WTC11 (cell line): ENCODE results near the gene SULF2. TPM values are rescaled to one million over a fixed set of nuclear protein-coding genes. Genes with fewer than 3 reads are reported as not detected.
"Not testable (repeated sequence)": the region's sequence is repeated elsewhere in the genome, so short reads cannot be mapped to it uniquely, and the experiment has no call there.

Source experiments
- ATAC-seq: fragments of 200-7000 bp; cut with Tn5 transposase; 2 replicates; pipeline ENCODE4 v1.10.0; 2021; ENCODE audit warnings: mild to moderate bottlenecking, moderate library complexity
- CTCF ChIA-PET: fragments of 300-600 bp; sonication (Branson Sonifier 250); formaldehyde crosslinking; loops from one replicate; lab custom pipeline; 2021; ENCODE audit warnings: antibody characterized with exemption; lab: Charles Lee
- POLR2A ChIA-PET: fragments of 350-600 bp; sonication (Branson Sonifier 250); formaldehyde crosslinking; loops from one replicate; lab custom pipeline; 2021; ENCODE audit warnings: antibody characterized with exemption; lab: Charles Lee
- DNase-seq: peaks from one replicate; pipeline ENCODE4 v3.0.0; 2021; ENCODE audit warnings: low spot score
- H3K27ac Mint-ChIP-seq: 2 replicates; pipeline ENCODE4 v1.8.0; 2021; ENCODE audit warnings: mixed read lengths
- H3K27me3 Mint-ChIP-seq: 2 replicates; pipeline ENCODE4 v1.8.0; 2021; ENCODE audit warnings: low read depth, mild to moderate bottlenecking, moderate library complexity, mixed read lengths
- H3K36me3 Mint-ChIP-seq: 2 replicates; pipeline ENCODE4 v1.8.0; 2021; ENCODE audit warnings: mixed read lengths
- H3K4me1 Mint-ChIP-seq: 2 replicates; pipeline ENCODE4 v1.8.0; 2022; ENCODE audit warnings: mixed read lengths
- H3K4me3 Mint-ChIP-seq: 2 replicates; pipeline ENCODE4 v1.8.0; 2021; ENCODE audit warnings: mild to moderate bottlenecking, moderate library complexity, mixed read lengths
- H3K9me3 Mint-ChIP-seq: 2 replicates; pipeline ENCODE4 v1.8.0; 2021; ENCODE audit warnings: mixed read lengths
- GABPB1 ChIP-seq: sonication (generic); formaldehyde crosslinking; IDR thresholded peaks from 2 replicates; pipeline ENCODE4 v1.8.1; 2023; ENCODE audit warnings: mild to moderate bottlenecking, missing genetic modification reagents
- HMGA2 ChIP-seq: fragments of 250-450 bp; sonication (Bioruptor Pico); IDR thresholded peaks from 2 replicates; pipeline ENCODE4 v1.4.0; 2021; ENCODE audit warnings: mild to moderate bottlenecking, moderate library complexity
- MYBL2 ChIP-seq: sonication (generic); formaldehyde crosslinking; IDR thresholded peaks from 2 replicates; pipeline ENCODE4 v1.8.1; 2023; ENCODE audit warnings: mild to moderate bottlenecking, moderate library complexity, missing genetic modification reagents
- SMAD3 ChIP-seq: sonication (generic); formaldehyde crosslinking; IDR thresholded peaks from 2 replicates; pipeline ENCODE4 v1.8.0; 2022; ENCODE audit warnings: missing genetic modification reagents, mild to moderate bottlenecking, borderline replicate concordance
- SP1 ChIP-seq: sonication (generic); formaldehyde crosslinking; conservative IDR thresholded peaks from 2 replicates; pipeline ENCODE4 v1.8.1; 2022; ENCODE audit warnings: missing genetic modification reagents
- TEAD1 ChIP-seq: sonication (generic); formaldehyde crosslinking; IDR thresholded peaks from 2 replicates; pipeline ENCODE4 v1.8.0; 2022; ENCODE audit warnings: mild to moderate bottlenecking, missing genetic modification reagents
- TEAD4 ChIP-seq: sonication (generic); formaldehyde crosslinking; IDR thresholded peaks from 2 replicates; pipeline ENCODE4 v1.8.0; 2022; ENCODE audit warnings: mild to moderate bottlenecking, missing genetic modification reagents
- total RNA-seq: library from RNA; stranded (reverse); gene quantifications from 3 replicates; pipeline ENCODE4 v1.2.3, GENCODE V29; 2021
- TF ChIP-seq, protein P1 (sequence below): sonication (generic); formaldehyde crosslinking; IDR thresholded peaks from 2 replicates; pipeline ENCODE4 v1.8.0; 2022; ENCODE audit warnings: mild to moderate bottlenecking, missing genetic modification reagents
- TF ChIP-seq, protein P2 (sequence below): sonication (generic); formaldehyde crosslinking; IDR thresholded peaks from 2 replicates; pipeline ENCODE4 v1.8.1; 2023; ENCODE audit warnings: mild to moderate bottlenecking, missing genetic modification reagents, moderate library complexity
- TF ChIP-seq, protein P3 (sequence below): fragments of 250-450 bp; sonication (Bioruptor Pico); IDR thresholded peaks from 2 replicates; pipeline ENCODE4 v1.8.0; 2021; ENCODE audit warnings: mild to moderate bottlenecking
- TF ChIP-seq, protein P4 (sequence below): fragments of 250-450 bp; sonication (Bioruptor Pico); IDR thresholded peaks from 2 replicates; pipeline ENCODE4 v2.1.2; 2022; ENCODE audit warnings: mild to moderate bottlenecking, moderate library complexity
- TF ChIP-seq, protein P5 (sequence below): sonication (generic); formaldehyde crosslinking; IDR thresholded peaks from 2 replicates; pipeline ENCODE4 v1.8.0; 2022; ENCODE audit warnings: mild to moderate bottlenecking, missing genetic modification reagents
- TF ChIP-seq, protein P6 (sequence below): sonication (generic); formaldehyde crosslinking; IDR thresholded peaks from 2 replicates; pipeline ENCODE4 v1.8.0; 2022; ENCODE audit warnings: missing genetic modification reagents
- TF ChIP-seq, protein P7 (sequence below): sonication (generic); formaldehyde crosslinking; IDR thresholded peaks from 2 replicates; pipeline ENCODE4 v1.8.0; 2022; ENCODE audit warnings: mild to moderate bottlenecking, missing genetic modification reagents
- TF ChIP-seq, protein P8 (sequence below): sonication (generic); formaldehyde crosslinking; IDR thresholded peaks from 2 replicates; pipeline ENCODE4 v1.8.1; 2022; ENCODE audit warnings: missing genetic modification reagents, borderline replicate concordance

SULF2 gene
- total RNA-seq, 1 experiment from 2014 or later: 36.0 TPM

DNA sequence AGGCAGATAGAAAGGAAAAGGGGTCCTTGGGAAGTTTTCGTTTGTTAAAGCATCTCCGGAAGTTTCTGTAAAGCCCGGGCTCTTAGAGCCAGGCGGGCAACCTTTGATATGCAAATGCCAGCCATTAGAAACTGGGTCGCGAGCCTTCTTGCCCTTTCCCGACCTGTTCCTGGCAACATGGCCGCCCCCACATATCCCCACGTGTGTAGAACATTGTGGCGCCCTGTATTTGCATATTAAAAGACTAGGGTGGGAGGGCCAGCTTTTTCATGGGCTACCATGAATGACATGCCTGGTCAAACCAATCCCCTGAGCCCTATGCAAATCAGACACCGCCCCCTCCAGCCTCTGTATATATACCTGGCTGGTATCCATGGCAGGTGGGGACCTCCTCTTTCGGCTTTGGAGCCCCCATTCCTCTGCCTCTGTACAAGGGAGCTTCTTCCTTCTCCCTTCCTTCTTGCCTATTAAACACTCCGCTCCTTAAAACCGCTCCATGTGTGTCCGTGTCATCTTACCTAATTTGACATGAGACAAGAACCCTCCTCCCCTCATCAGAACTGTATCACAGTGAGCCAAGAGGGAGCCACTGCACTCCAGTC lies 19.0 kb upstream of the SULF2 start:
- ATAC-seq (peak; percentile 79), DNase-seq (peak; percentile 82)
- H3K36me3 Mint-ChIP-seq, H3K9me3 Mint-ChIP-seq, CTCF ChIA-PET, H3K4me3 Mint-ChIP-seq: not testable (repeated sequence)
- H3K27ac Mint-ChIP-seq: peak overlapping the region; percentile 96
- H3K4me1 Mint-ChIP-seq: peaks cover 26% of the 10 kb centered on the region
- POLR2A ChIA-PET: interaction anchor here (0.6 kb wide), 1 partner anchor 80 kb away, joined by 4 read pairs; no protein-coding TSS in a partner anchor
- peaks cover 47% of the 10 kb centered on the region for H3K27me3 Mint-ChIP-seq
- TF ChIP-seq, protein P1, sequence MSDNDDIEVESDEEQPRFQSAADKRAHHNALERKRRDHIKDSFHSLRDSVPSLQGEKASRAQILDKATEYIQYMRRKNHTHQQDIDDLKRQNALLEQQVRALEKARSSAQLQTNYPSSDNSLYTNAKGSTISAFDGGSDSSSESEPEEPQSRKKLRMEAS (CRISPR knock-in tag): peak; percentile 62; the same call in 1 of the 2 replicates
- TF ChIP-seq, protein P2, sequence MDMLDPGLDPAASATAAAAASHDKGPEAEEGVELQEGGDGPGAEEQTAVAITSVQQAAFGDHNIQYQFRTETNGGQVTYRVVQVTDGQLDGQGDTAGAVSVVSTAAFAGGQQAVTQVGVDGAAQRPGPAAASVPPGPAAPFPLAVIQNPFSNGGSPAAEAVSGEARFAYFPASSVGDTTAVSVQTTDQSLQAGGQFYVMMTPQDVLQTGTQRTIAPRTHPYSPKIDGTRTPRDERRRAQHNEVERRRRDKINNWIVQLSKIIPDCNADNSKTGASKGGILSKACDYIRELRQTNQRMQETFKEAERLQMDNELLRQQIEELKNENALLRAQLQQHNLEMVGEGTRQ: peak; percentile 35; the same call in 1 of the 2 replicates
- 0 out of 2 replicates have a peak, but pooled peaks have one; percentile 15 for TF ChIP-seq SP1 (CRISPR knock-in tag)
- TF ChIP-seq, all 79 proteins: peak for 3; not testable (repeated sequence) for 76

GRCh38 chr20:47802975-47803374 lies 17.7 kb upstream of the SULF2 start:
- TF ChIP-seq, protein P3, sequence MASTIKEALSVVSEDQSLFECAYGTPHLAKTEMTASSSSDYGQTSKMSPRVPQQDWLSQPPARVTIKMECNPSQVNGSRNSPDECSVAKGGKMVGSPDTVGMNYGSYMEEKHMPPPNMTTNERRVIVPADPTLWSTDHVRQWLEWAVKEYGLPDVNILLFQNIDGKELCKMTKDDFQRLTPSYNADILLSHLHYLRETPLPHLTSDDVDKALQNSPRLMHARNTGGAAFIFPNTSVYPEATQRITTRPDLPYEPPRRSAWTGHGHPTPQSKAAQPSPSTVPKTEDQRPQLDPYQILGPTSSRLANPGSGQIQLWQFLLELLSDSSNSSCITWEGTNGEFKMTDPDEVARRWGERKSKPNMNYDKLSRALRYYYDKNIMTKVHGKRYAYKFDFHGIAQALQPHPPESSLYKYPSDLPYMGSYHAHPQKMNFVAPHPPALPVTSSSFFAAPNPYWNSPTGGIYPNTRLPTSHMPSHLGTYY (CRISPR knock-in tag): no peak
- TF ChIP-seq, protein P4, sequence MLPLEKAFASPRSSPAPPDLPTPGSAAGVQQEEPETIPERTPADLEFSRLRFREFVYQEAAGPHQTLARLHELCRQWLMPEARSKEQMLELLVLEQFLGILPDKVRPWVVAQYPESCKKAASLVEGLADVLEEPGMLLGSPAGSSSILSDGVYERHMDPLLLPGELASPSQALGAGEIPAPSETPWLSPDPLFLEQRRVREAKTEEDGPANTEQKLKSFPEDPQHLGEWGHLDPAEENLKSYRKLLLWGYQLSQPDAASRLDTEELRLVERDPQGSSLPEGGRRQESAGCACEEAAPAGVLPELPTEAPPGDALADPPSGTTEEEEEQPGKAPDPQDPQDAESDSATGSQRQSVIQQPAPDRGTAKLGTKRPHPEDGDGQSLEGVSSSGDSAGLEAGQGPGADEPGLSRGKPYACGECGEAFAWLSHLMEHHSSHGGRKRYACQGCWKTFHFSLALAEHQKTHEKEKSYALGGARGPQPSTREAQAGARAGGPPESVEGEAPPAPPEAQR: no peak
- TF ChIP-seq, protein P5, sequence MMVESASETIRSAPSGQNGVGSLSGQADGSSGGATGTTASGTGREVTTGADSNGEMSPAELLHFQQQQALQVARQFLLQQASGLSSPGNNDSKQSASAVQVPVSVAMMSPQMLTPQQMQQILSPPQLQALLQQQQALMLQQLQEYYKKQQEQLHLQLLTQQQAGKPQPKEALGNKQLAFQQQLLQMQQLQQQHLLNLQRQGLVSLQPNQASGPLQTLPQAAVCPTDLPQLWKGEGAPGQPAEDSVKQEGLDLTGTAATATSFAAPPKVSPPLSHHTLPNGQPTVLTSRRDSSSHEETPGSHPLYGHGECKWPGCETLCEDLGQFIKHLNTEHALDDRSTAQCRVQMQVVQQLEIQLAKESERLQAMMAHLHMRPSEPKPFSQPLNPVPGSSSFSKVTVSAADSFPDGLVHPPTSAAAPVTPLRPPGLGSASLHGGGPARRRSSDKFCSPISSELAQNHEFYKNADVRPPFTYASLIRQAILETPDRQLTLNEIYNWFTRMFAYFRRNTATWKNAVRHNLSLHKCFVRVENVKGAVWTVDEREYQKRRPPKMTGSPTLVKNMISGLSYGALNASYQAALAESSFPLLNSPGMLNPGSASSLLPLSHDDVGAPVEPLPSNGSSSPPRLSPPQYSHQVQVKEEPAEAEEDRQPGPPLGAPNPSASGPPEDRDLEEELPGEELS (CRISPR knock-in tag): no peak
- TF ChIP-seq HMGA2 (CRISPR knock-in tag): no peak
- no peak for TF ChIP-seq MYBL2
- TF ChIP-seq TEAD1 (CRISPR knock-in tag): no peak
- TF ChIP-seq, protein P6, sequence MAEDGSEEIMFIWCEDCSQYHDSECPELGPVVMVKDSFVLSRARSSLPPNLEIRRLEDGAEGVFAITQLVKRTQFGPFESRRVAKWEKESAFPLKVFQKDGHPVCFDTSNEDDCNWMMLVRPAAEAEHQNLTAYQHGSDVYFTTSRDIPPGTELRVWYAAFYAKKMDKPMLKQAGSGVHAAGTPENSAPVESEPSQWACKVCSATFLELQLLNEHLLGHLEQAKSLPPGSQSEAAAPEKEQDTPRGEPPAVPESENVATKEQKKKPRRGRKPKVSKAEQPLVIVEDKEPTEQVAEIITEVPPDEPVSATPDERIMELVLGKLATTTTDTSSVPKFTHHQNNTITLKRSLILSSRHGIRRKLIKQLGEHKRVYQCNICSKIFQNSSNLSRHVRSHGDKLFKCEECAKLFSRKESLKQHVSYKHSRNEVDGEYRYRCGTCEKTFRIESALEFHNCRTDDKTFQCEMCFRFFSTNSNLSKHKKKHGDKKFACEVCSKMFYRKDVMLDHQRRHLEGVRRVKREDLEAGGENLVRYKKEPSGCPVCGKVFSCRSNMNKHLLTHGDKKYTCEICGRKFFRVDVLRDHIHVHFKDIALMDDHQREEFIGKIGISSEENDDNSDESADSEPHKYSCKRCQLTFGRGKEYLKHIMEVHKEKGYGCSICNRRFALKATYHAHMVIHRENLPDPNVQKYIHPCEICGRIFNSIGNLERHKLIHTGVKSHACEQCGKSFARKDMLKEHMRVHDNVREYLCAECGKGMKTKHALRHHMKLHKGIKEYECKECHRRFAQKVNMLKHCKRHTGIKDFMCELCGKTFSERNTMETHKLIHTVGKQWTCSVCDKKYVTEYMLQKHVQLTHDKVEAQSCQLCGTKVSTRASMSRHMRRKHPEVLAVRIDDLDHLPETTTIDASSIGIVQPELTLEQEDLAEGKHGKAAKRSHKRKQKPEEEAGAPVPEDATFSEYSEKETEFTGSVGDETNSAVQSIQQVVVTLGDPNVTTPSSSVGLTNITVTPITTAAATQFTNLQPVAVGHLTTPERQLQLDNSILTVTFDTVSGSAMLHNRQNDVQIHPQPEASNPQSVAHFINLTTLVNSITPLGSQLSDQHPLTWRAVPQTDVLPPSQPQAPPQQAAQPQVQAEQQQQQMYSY (CRISPR knock-in tag): no peak
- TF ChIP-seq, protein P7, sequence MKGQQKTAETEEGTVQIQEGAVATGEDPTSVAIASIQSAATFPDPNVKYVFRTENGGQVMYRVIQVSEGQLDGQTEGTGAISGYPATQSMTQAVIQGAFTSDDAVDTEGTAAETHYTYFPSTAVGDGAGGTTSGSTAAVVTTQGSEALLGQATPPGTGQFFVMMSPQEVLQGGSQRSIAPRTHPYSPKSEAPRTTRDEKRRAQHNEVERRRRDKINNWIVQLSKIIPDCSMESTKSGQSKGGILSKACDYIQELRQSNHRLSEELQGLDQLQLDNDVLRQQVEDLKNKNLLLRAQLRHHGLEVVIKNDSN (CRISPR knock-in tag): no peak
- no peak for TF ChIP-seq SMAD3 (CRISPR knock-in tag)
- TF ChIP-seq TEAD4 (CRISPR knock-in tag): no peak
- no peak for TF ChIP-seq GABPB1
- TF ChIP-seq, protein P8, sequence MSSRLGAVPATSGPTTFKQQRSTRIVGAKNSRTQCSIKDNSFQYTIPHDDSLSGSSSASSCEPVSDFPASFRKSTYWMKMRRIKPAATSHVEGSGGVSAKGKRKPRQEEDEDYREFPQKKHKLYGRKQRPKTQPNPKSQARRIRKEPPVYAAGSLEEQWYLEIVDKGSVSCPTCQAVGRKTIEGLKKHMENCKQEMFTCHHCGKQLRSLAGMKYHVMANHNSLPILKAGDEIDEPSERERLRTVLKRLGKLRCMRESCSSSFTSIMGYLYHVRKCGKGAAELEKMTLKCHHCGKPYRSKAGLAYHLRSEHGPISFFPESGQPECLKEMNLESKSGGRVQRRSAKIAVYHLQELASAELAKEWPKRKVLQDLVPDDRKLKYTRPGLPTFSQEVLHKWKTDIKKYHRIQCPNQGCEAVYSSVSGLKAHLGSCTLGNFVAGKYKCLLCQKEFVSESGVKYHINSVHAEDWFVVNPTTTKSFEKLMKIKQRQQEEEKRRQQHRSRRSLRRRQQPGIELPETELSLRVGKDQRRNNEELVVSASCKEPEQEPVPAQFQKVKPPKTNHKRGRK (CRISPR knock-in tag): no peak
- no peak for ATAC-seq
- Mint-ChIP-seq H3K36me3 (no peaks in the 10 kb centered on the region), H3K4me1 (peaks cover 25% of the 10 kb centered on the region), H3K4me3 (no peak overlapping the region), H3K9me3 (no peaks in the 10 kb centered on the region), H3K27me3 (peaks cover 47% of the 10 kb centered on the region), H3K27ac (0 out of 2 replicates have a peak overlapping the region, but pooled peaks have one; percentile 27)
- no peak for DNase-seq
- CTCF ChIA-PET: no interaction called here
- POLR2A ChIA-PET: no interaction called here
